Esophagus (tissue), 2 donors: ENCODE results near the gene ABHD10. TPM values are rescaled to one million over a fixed set of nuclear protein-coding genes. Genes with fewer than 3 reads are reported as not detected.
"Not testable (repeated sequence)": the region's sequence is repeated elsewhere in the genome, so short reads cannot be mapped to it uniquely, and the experiment has no call there.

Experiments
- H3K27ac ChIP-seq, 2 donors: one replicate each; pipeline ENCODE4 v1.5.1; 2013; ENCODE audit warnings: low read depth in 2 of 2, mild to moderate bottlenecking in 2 of 2, inconsistent platforms in 1 of 2, low read length in 1 of 2, moderate library complexity in 1 of 2
- H3K27me3 ChIP-seq, 2 donors: one replicate each; pipeline ENCODE4 v1.6.1; 2013; ENCODE audit warnings: low read length in 2 of 2, control low read depth in 1 of 2, mild to moderate bottlenecking in 1 of 2; ENCODE audit not compliant: insufficient read depth in 2 of 2, control insufficient read depth in 1 of 2
- H3K36me3 ChIP-seq, 2 donors: one replicate each; pipeline ENCODE4 v1.6.1; 2013; ENCODE audit warnings: low read length in 1 of 2; ENCODE audit not compliant: control insufficient read depth in 2 of 2, insufficient read depth in 2 of 2
- H3K4me1 ChIP-seq, 2 donors: one replicate each; pipeline ENCODE4 v1.6.1; 2013; ENCODE audit warnings: low read length in 1 of 2; ENCODE audit not compliant: control insufficient read depth in 2 of 2, insufficient read depth in 2 of 2
- H3K4me3 ChIP-seq, 2 donors: one replicate each; pipeline ENCODE4 v1.5.1; 2013; ENCODE audit warnings: low read length in 2 of 2, mild to moderate bottlenecking in 2 of 2, low read depth in 1 of 2, moderate library complexity in 1 of 2
- H3K9me3 ChIP-seq, 2 donors: one replicate each; pipeline ENCODE4 v1.6.1; 2013; ENCODE audit warnings: mild to moderate bottlenecking in 2 of 2, low read depth in 1 of 2, low read length in 1 of 2, moderate library complexity in 1 of 2; ENCODE audit not compliant: control insufficient read depth in 2 of 2, insufficient read depth in 1 of 2
- WGBS, 2 donors: extraction: QIAGEN DNeasy Blood & Tissue Kit; methylation state at CpG; one replicate each; pipeline ENCODE4 v1.1.7; 2013; 5-methylcytosine and 5-hydroxymethylcytosine counted together
- polyA plus RNA-seq, 2 donors: library from polyadenylated mRNA; stranded (reverse); fragments of 200-250 nt; gene quantifications; one replicate each; pipeline ENCODE4 v1.2.3, GENCODE V29; 2013
- donor health status: healthy with polysubstance abuse.
- donor health status: Bipolar disorder and iron deficiency.

ABHD10 gene
- polyA plus RNA-seq, 2 donors = 6.9 to 8.1 TPM

DNA sequence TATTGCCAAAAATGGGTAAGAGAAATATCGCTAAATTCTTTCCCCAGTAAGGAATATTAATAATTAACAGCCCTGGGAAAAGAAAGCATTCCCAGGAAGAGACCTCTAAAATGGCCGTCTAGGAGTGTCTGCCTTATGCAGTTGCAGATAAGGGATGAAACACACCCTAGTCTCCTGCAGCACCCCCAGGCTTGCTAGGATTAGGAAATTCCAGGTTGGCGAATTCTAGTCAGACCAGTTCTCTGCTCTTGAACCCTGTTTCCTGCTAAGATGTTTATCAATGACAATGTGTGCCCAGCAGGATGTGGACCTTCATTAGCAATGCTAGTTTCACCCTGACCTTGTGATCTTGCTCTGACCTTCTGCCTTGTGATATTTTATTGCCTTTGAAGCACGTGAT is 58.4 kb downstream of the ABHD10 start:
- not testable (repeated sequence) for H3K36me3 ChIP-seq, H3K27ac ChIP-seq, H3K4me1 ChIP-seq, H3K27me3 ChIP-seq, H3K4me3 ChIP-seq, H3K9me3 ChIP-seq
- WGBS, 2 donors = 58 to 60% methylated on average over 4 of the region's 4 CpGs

DNA sequence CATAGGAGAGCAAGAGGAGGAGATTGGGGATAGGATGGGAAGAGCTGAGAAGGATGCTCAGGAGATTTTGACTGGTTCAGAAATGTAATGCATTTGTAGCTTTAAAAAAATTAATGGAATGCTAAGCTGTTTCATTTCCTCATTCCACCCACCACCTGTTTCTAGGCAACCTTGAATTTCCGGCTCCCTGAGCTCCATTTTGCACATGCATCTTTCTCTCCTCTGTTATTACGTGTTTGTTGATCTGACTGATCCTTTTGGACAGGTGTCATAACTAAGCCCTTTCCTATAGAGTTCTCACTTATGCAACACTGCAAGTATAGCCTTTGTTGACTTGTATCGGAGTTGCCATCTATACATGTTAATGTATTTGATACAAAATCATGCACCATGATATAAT is 60.0 kb downstream of the ABHD10 start:
- Histone ChIP-seq H3K4me3 (no peak overlapping the region), H3K27ac (no peak overlapping the region), H3K9me3 (no peaks in the 10 kb centered on the region), H3K36me3 (no peaks in the 10 kb centered on the region), H3K4me1 (no peaks in the 10 kb centered on the region), H3K27me3 (no peaks in the 10 kb centered on the region)
- whole genome bisulfite sequencing, 2 donors = 56 to 58% methylated on average over 3 of the region's 3 CpGs

DNA sequence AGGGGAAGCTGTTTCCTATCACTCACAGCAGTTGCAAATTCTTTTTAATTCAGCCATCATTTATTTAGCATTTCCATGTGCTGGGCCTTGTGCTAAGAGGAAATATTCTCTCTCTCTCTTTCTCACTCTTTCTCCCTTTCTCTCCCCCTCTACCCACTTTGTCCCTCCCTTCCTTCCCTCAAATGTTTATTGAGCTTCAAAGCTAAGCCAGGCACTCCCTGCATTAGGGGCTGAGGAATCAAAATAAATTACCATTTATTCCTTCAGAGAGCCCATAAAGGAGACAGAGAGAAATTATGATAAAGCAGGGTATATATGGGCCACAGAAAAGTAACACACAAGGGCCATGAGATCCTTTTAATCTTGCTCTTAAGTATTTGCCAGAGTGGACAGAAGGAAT is 62.5 kb downstream of the ABHD10 start:
- H3K36me3 ChIP-seq = no peaks in the 10 kb centered on the region
- H3K9me3 ChIP-seq = no peaks in the 10 kb centered on the region
- H3K27me3 ChIP-seq = no peaks in the 10 kb centered on the region
- no peak overlapping the region for H3K27ac ChIP-seq
- H3K4me3 ChIP-seq = no peak overlapping the region
- no peaks in the 10 kb centered on the region for H3K4me1 ChIP-seq

DNA sequence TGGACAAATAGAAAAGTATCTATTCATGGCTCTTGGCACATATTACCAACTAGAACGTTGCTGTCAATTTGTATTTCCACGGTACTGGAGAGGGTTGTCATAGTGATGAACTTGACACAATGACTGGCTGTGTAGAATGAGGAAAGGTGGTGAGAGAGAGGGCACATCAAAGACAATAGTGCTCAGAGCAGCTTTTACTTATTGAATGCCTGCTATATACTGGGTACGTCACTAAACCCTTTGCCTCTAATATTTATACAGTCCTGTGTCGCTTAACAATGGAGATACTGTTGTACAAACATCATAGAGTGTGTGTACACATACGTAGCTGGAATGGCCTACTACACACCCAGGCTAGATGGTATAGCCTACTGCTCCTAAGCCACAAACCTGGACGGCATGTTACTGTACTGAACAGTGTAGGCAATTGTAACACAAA is 64.0 kb downstream of the ABHD10 start:
- H3K27ac ChIP-seq = no peak overlapping the region
- H3K4me1 ChIP-seq = no peaks in the 10 kb centered on the region
- H3K27me3 ChIP-seq = no peaks in the 10 kb centered on the region
- H3K36me3 ChIP-seq = no peaks in the 10 kb centered on the region
- WGBS, 2 donors = 54 to 58% methylated on average over 6 of the region's 6 CpGs
- no peaks in the 10 kb centered on the region for H3K9me3 ChIP-seq
- H3K4me3 ChIP-seq = no peak overlapping the region

Other genes starting within 250 kb of the ABHD10 start
- 1 to 10 TPM; 5.2 to 7.6 TPM for gene PHLDB2, start 119.8 kb upstream of the ABHD10 start, polyA plus RNA-seq
- under 1 TPM; 0.02 to 0.06 TPM for gene TAGLN3, start 19.9 kb downstream of the ABHD10 start, polyA plus RNA-seq
- under 1 TPM in 1 of 2 donors, not detected in 1; 0.01 TPM for gene TMPRSS7, start 55.7 kb downstream of the ABHD10 start, polyA plus RNA-seq
- gene C3orf52, start 107.4 kb downstream of the ABHD10 start, polyA plus RNA-seq = 1 to 10 TPM; 2.0 to 2.1 TPM
- under 1 TPM; 0.66 to 0.90 TPM for gene GCSAM, start 154.2 kb downstream of the ABHD10 start, polyA plus RNA-seq